ENCODE measurements around the gene CKAP2L.

CKAP2L gene

GRCh38 chr2:112705575-112705974 is 58.8 kb downstream of the CKAP2L start:
- Mint-ChIP-seq H3K27me3 (ENCODE audit: low read depth) (peaks cover 10% of the 10 kb centered on the region), H3K9me3 (no peaks in the 10 kb centered on the region), H3K36me3 (ENCODE audit: low read depth) (no peaks in the 10 kb centered on the region), H3K4me3 (no peak overlapping the region), H3K4me1 (peaks cover 5% of the 10 kb centered on the region), H3K27ac (peak overlapping the region in 1 of 3 experiments; percentile 1)
- no peak for TF ChIP-seq CTCF (IDR thresholded peaks at IDR 0.05; ENCODE audit: unreplicated experiment in 3 of 3)

- Mint-ChIP-seq H3K36me3 (ENCODE audit: low read depth) (no peaks in the 10 kb centered on the region), H3K9me3 (no peaks in the 10 kb centered on the region), H3K27me3 (ENCODE audit: low read depth) (peaks cover 12% of the 10 kb centered on the region), H3K4me1 (peaks cover 7% of the 10 kb centered on the region), H3K4me3 (no peak overlapping the region), H3K27ac (no peak overlapping the region)
- TF ChIP-seq CTCF (IDR thresholded peaks at IDR 0.05; ENCODE audit: unreplicated experiment in 3 of 3), result no peak
Observed at GRCh38 chr2:112703684-112704083, 60.7 kb downstream of the CKAP2L start.

GRCh38 chr2:112701052-112701451 is 63.4 kb downstream of the CKAP2L start:
- Mint-ChIP-seq H3K27ac (no peak overlapping the region), H3K4me1 (peaks cover 7% of the 10 kb centered on the region), H3K36me3 (ENCODE audit: low read depth) (no peaks in the 10 kb centered on the region), H3K4me3 (no peak overlapping the region), H3K9me3 (no peaks in the 10 kb centered on the region), H3K27me3 (ENCODE audit: low read depth) (peaks cover 7% of the 10 kb centered on the region)
- TF ChIP-seq CTCF (IDR thresholded peaks at IDR 0.05; ENCODE audit: unreplicated experiment in 3 of 3), result no peak

- Mint-ChIP-seq H3K9me3 (no peaks in the 10 kb centered on the region), H3K4me3 (no peak overlapping the region), H3K36me3 (ENCODE audit: low read depth) (no peaks in the 10 kb centered on the region), H3K4me1 (peaks cover 7% of the 10 kb centered on the region), H3K27ac (no peak overlapping the region), H3K27me3 (ENCODE audit: low read depth) (peaks cover 7% of the 10 kb centered on the region)
- TF ChIP-seq CTCF (IDR thresholded peaks at IDR 0.05; ENCODE audit: unreplicated experiment in 3 of 3), result no peak
Observed at GRCh38 chr2:112699984-112700667, 64.3 kb downstream of the CKAP2L start.

- H3K36me3 Mint-ChIP-seq (ENCODE audit: low read depth), result no peaks in the 10 kb centered on the region
- H3K4me3 Mint-ChIP-seq, result no peak overlapping the region
- peaks cover 7% of the 10 kb centered on the region for H3K4me1 Mint-ChIP-seq
Observed at GRCh38 chr2:112698834-112699515, 65.4 kb downstream of the CKAP2L start.

More at GRCh38 chr2:112698834-112699515, 65.4 kb downstream of the CKAP2L start:
- Mint-ChIP-seq H3K27me3 (ENCODE audit: low read depth) (peaks cover 7% of the 10 kb centered on the region), H3K27ac (no peak overlapping the region), H3K9me3 (no peaks in the 10 kb centered on the region)
- no peak for TF ChIP-seq CTCF (IDR thresholded peaks at IDR 0.05; ENCODE audit: unreplicated experiment in 3 of 3)
